Hepatocyte (in vitro differentiated cells): ENCODE measurements around the gene EXOC2.
"Not testable (repeated sequence)": the region's sequence is repeated elsewhere in the genome, so short reads cannot be mapped to it uniquely, and the experiment has no call there.

ENCODE experiments used
- EZH2 ChIP-seq: fragments of 200-600 bp; sonication (generic); IDR thresholded peaks from 2 replicates; pipeline ENCODE4 v1.6.1; 2016; ENCODE audit warnings: antibody characterized with exemption, mild to moderate bottlenecking, borderline replicate concordance
- TF ChIP-seq, protein P1 (sequence below): fragments of 200-600 bp; sonication (generic); IDR thresholded peaks from 2 replicates; pipeline ENCODE4 v1.5.1; 2016; ENCODE audit warnings: antibody characterized with exemption, mild to moderate bottlenecking; ENCODE audit not compliant: poor library complexity

DNA sequence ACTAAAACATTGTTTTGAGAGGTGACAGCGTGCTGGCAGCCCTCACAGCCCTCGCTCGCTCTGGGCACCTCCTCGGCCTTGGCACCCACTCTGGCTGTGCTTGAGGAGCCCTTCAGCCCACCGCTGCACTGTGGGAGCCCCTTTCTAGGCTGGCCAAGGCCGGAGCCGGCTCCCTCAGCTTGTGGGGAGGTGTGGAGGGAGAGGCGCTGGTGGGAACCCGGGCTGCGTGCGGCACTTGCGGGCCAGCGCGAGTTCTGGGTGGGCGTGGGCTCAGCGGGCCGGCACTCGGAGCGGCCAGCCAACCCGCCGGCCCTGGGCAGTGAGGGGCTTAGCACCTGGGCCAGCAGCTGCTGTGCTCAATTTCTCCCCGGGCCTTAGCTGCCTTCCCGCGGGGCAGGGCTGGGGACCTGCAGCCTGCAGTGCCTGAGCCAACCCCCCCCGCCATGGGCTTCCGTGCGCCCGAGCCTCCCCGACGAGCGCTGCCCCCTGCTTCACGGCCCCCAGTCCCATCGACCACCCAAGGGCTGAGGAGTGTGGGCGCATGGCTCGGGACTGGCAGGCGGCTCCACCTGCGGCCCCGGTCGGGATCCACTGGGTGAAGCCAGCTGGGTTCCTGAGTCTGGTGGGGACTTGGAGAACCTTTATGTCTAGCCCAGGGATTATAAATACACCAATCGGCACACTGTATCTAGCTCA lies 1.6 kb upstream of the EXOC2 start:
- TF ChIP-seq, protein P1, sequence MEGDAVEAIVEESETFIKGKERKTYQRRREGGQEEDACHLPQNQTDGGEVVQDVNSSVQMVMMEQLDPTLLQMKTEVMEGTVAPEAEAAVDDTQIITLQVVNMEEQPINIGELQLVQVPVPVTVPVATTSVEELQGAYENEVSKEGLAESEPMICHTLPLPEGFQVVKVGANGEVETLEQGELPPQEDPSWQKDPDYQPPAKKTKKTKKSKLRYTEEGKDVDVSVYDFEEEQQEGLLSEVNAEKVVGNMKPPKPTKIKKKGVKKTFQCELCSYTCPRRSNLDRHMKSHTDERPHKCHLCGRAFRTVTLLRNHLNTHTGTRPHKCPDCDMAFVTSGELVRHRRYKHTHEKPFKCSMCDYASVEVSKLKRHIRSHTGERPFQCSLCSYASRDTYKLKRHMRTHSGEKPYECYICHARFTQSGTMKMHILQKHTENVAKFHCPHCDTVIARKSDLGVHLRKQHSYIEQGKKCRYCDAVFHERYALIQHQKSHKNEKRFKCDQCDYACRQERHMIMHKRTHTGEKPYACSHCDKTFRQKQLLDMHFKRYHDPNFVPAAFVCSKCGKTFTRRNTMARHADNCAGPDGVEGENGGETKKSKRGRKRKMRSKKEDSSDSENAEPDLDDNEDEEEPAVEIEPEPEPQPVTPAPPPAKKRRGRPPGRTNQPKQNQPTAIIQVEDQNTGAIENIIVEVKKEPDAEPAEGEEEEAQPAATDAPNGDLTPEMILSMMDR = not testable (repeated sequence)
- TF ChIP-seq EZH2 = not testable (repeated sequence)
